ENCODE results near the gene ITFG1. TPM values are rescaled to one million over a fixed set of nuclear protein-coding genes. Genes with fewer than 3 reads are reported as not detected.
"Not testable (repeated sequence)": the region's sequence is repeated elsewhere in the genome, so short reads cannot be mapped to it uniquely, and the experiment has no call there.

ITFG1 gene
- total and polyA plus RNA-seq, 4 donors = 37.4 to 61.9 (median 48.6) TPM

DNA sequence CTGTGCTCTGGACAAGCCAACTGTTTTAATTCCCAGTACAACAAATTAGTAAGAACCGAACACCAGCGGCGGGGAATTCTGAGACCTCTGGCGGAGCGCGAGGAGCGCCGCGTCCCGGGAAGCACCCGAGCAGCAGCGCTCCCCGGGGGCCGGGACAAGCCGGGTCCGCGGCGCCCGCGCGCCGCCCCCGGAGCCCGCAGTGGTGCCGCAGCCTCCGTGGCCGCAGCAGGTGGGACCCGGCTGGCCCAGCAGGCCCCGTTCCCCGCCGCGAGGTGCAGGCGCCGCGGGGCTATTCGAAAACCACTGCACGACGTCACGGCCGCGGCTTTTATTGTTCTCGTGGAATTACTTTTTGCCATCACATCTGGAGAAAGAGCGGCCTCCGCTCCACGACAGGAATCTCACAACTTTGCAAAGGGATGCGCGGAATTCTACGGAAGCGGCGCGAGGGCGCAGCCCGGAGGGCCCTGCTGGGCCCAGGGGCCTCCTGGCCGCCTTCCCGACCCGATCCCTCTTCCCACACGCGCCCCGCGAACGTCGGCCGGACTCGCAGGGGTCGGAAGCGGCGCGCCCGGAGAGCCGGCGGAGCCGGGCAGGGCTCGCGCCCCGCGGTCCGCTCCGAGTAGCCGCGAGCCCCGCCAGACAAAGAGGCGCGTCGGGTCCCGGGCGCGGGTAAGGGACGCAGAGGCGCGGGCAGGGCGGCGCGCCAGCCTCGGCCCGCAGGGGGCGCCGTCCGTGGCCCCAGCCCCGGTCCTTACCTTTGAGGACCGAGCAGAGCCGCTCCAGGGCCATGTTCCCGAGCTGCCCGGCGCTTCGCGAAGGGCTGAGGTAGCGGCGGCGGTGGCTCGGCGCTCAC is 317.8 kb downstream of the ITFG1 start:
- Histone ChIP-seq H3K36me3 (ENCODE audit: control insufficient read depth in 1 of 2, insufficient read depth in 2 of 2, low read length in 1 of 2) (no peaks in the 10 kb centered on the region), H3K9me3 (ENCODE audit: control insufficient read depth, low read length) (no peaks in the 10 kb centered on the region), H3K27ac (ENCODE audit: low read depth in 1 of 2, low read length in 2 of 2) (no peak overlapping the region), H3K27me3 (ENCODE audit: control insufficient read depth in 1 of 2, insufficient read depth in 2 of 2, low read length in 1 of 2) (no peaks in the 10 kb centered on the region), H3K4me3 (ENCODE audit: low read length in 2 of 2) (peak overlapping the region; percentile 18 to 62), H3K4me1 (ENCODE audit: control insufficient read depth in 1 of 2, insufficient read depth in 2 of 2, low read length in 2 of 2) (no peaks in the 10 kb centered on the region)
- 0 to 1% methylated on average over 84 to 111 of the region's 111 CpGs for WGBS, 2 donors
- DNase-seq (peak; percentile 66 to 77), ATAC-seq (ENCODE audit: low FRiP score) (peak; percentile 55)
- intact Hi-C loops (cut with DNase I) = loop anchor here (2.0 to 5.0 kb wide), 2 partner anchors 1014 kb away; partner anchors contain the start of gene ABCC12 (in 1 of the 2)

DNA sequence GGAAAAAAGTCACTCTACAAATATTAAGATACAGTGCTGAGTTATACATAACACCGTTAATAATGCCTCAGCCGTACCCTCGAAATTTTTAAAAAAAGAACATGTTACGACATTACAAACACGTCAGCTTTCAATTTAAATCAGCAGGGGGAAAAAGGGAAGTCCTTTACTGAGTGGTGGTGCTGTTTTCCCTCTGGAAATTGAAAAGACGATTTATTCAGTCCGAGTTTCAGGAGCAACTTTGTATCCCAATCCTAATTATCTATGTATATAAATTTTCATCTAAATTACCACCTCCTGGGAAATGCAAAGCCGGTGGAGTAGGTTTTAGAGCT is 318.4 kb downstream of the ITFG1 start:
- Histone ChIP-seq H3K4me3 (ENCODE audit: low read length in 2 of 2) (peak overlapping the region; percentile 8 to 18), H3K27ac (ENCODE audit: low read depth in 1 of 2, low read length in 2 of 2) (no peak overlapping the region), H3K4me1 (ENCODE audit: control insufficient read depth in 1 of 2, insufficient read depth in 2 of 2, low read length in 2 of 2) (no peaks in the 10 kb centered on the region), H3K27me3 (ENCODE audit: control insufficient read depth in 1 of 2, insufficient read depth in 2 of 2, low read length in 1 of 2) (no peaks in the 10 kb centered on the region), H3K9me3 (ENCODE audit: control insufficient read depth, low read length) (no peaks in the 10 kb centered on the region), H3K36me3 (ENCODE audit: control insufficient read depth in 1 of 2, insufficient read depth in 2 of 2, low read length in 1 of 2) (no peaks in the 10 kb centered on the region)
- intact Hi-C loops (cut with DNase I) = loop anchor here (2.0 to 5.0 kb wide), 2 partner anchors 1014 to 1015 kb away; partner anchors contain the start of gene ABCC12 (in 1 of the 2)
- no peak for DNase-seq
- ATAC-seq (ENCODE audit: low FRiP score) = no peak
- 1 to 3% methylated on average over 8 of the region's 8 CpGs for WGBS, 2 donors

DNA sequence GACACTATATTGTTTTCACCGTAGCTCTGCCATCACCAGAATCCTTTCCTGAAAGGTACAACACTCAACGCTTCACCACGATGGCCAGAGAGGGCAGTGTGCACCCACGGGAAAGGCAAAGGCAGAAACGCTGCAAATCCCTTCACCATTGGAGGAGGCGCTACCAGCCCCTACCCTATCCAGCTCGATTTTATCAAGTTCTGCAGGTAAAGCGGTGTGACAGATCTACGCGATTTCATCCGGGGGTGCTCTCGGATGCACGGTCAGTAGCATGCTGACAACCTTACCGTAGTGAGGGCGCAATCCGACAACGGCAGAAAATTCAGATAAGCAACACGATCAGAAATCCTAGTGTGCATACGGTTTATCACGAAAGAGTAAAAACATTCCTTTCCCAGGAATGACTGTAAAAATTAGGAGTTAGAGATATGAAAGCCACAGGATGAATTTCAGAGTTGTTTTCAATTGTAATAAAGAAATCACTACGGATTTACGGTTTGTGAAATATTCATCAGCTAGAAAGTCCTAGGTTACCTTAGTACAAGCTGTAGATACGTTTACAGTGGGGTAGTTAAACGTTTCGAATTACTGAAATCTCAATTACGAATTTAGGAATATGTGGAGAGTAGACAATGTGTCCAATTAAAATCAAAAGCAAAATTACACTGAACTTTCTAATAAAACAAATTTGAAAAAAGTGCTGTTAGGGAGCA is 318.9 kb downstream of the ITFG1 start:
- 2% methylated on average over 26 of the region's 26 CpGs for WGBS, 2 donors
- Histone ChIP-seq H3K27me3 (ENCODE audit: control insufficient read depth in 1 of 2, insufficient read depth in 2 of 2, low read length in 1 of 2) (no peaks in the 10 kb centered on the region), H3K4me3 (ENCODE audit: low read length in 2 of 2) (peak overlapping the region; percentile 8 to 18), H3K4me1 (ENCODE audit: control insufficient read depth in 1 of 2, insufficient read depth in 2 of 2, low read length in 2 of 2) (no peaks in the 10 kb centered on the region), H3K9me3 (ENCODE audit: control insufficient read depth, low read length) (no peaks in the 10 kb centered on the region), H3K36me3 (ENCODE audit: control insufficient read depth in 1 of 2, insufficient read depth in 2 of 2, low read length in 1 of 2) (no peaks in the 10 kb centered on the region), H3K27ac (ENCODE audit: low read depth in 1 of 2, low read length in 2 of 2) (no peak overlapping the region)
- DNase-seq = peak; percentile 81 to 90
- ATAC-seq (ENCODE audit: low FRiP score) = peak; percentile 93
- intact Hi-C loops (cut with DNase I) = loop anchor here (2.0 to 5.0 kb wide), 2 partner anchors 1015 kb away; partner anchors contain the start of gene ABCC12 (in 1 of the 2)

DNA sequence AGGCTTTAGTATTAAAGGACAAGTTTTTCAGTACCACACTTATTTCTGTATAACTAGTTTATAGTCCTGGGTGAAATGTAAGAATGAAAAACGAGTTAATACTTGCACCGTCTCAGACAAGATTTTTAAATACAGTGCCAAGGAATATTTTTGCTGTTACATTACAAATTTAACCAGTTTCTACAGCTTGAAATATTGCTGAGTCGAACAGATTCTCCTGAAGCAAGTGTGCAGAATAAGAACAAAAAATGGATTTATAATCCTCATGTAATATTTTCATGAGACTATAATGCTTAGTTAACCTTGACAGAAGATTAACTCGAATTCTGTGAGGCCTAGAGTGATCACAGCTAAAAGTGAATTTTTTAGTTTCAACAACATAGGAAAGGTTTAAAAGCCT is 320.2 kb downstream of the ITFG1 start:
- 50 to 60% methylated on average over 4 of the region's 4 CpGs for WGBS, 2 donors
- no peak for DNase-seq
- no peak for ATAC-seq (ENCODE audit: low FRiP score)
- Histone ChIP-seq H3K9me3 (ENCODE audit: control insufficient read depth, low read length) (no peaks in the 10 kb centered on the region), H3K27ac (ENCODE audit: low read depth in 1 of 2, low read length in 2 of 2) (no peak overlapping the region), H3K27me3 (ENCODE audit: control insufficient read depth in 1 of 2, insufficient read depth in 2 of 2, low read length in 1 of 2) (no peaks in the 10 kb centered on the region), H3K4me3 (ENCODE audit: low read length in 2 of 2) (no peak overlapping the region), H3K36me3 (ENCODE audit: control insufficient read depth in 1 of 2, insufficient read depth in 2 of 2, low read length in 1 of 2) (no peaks in the 10 kb centered on the region), H3K4me1 (ENCODE audit: control insufficient read depth in 1 of 2, insufficient read depth in 2 of 2, low read length in 2 of 2) (no peaks in the 10 kb centered on the region)
- intact Hi-C loops (cut with DNase I) = loop anchor here in 1 of 2 donors (5.0 kb wide), 1 partner anchor 1017 kb away; the partner anchor contains the start of gene ABCC12

DNA sequence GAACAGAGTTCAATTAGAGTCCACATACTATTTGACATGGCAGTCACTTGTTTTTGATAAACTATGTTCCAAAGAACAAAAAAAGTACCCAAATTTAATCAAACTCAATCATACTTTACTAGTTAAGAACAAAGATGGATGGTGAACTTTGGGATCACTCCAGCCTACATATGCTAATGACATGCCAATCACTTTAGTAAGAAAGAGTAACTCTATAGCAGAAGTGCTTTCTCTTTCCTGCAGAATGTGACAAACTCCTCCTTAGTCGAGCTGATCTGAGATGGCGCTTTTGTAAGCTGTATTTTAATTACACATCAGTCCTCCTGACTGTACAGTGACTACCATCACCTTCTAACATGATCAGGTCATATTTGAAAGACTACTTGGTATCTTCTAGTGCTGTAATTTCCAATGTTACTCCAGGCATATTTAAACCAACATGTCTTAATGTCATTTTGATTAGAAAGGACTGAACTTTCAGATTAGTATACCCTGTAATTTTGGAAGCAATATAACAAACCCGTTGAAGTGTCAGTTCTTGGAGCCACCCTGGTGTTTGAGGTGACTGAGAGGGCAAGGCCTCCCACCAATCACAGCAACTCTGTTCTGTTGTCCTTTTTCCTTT is 321.2 kb downstream of the ITFG1 start:
- ATAC-seq (ENCODE audit: low FRiP score) (no peak), DNase-seq (no peak)
- Histone ChIP-seq H3K9me3 (ENCODE audit: control insufficient read depth, low read length) (no peaks in the 10 kb centered on the region), H3K4me1 (ENCODE audit: control insufficient read depth in 1 of 2, insufficient read depth in 2 of 2, low read length in 2 of 2) (no peaks in the 10 kb centered on the region), H3K27ac (ENCODE audit: low read depth in 1 of 2, low read length in 2 of 2) (no peak overlapping the region), H3K27me3 (ENCODE audit: control insufficient read depth in 1 of 2, insufficient read depth in 2 of 2, low read length in 1 of 2) (no peaks in the 10 kb centered on the region), H3K36me3 (ENCODE audit: control insufficient read depth in 1 of 2, insufficient read depth in 2 of 2, low read length in 1 of 2) (no peaks in the 10 kb centered on the region), H3K4me3 (ENCODE audit: low read length in 2 of 2) (no peak overlapping the region)
- intact Hi-C loops (cut with DNase I) = loop anchor here in 1 of 2 donors (5.0 kb wide), 1 partner anchor 1018 kb away; the partner anchor contains the start of gene ABCC12
- WGBS, 2 donors = 76 to 81% methylated on average over 3 of the region's 3 CpGs

DNA sequence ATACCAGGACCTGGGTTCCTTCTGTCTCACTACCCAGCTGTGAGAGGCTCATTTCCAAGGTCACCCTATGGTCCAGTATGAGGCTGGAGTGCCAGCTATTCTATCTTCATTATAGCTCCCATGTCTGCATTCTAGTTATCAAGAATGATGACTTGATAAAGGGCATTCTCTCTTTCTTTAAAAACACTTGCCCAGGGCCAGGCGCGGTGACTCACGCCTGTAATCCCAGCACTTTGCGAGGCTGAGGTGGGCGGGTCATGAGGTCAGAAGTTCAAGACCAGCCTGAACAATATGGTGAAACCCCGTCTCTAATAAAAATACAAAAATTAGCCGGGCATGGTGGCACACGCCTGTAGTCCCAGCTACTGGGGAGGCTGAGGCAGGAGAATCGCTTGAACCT is 322.9 kb downstream of the ITFG1 start:
- H3K4me3 ChIP-seq (ENCODE audit: low read length in 2 of 2); intact Hi-C loops (cut with DNase I); H3K27ac ChIP-seq (ENCODE audit: low read depth in 1 of 2, low read length in 2 of 2); H3K27me3 ChIP-seq (ENCODE audit: control insufficient read depth in 1 of 2, insufficient read depth in 2 of 2, low read length in 1 of 2); ATAC-seq (ENCODE audit: low FRiP score); DNase-seq; H3K4me1 ChIP-seq (ENCODE audit: control insufficient read depth in 1 of 2, insufficient read depth in 2 of 2, low read length in 2 of 2); H3K36me3 ChIP-seq (ENCODE audit: control insufficient read depth in 1 of 2, insufficient read depth in 2 of 2, low read length in 1 of 2); H3K9me3 ChIP-seq (ENCODE audit: control insufficient read depth, low read length): not testable (repeated sequence)
- WGBS, 2 donors = 89 to 90% methylated on average over 9 of the region's 9 CpGs

DNA sequence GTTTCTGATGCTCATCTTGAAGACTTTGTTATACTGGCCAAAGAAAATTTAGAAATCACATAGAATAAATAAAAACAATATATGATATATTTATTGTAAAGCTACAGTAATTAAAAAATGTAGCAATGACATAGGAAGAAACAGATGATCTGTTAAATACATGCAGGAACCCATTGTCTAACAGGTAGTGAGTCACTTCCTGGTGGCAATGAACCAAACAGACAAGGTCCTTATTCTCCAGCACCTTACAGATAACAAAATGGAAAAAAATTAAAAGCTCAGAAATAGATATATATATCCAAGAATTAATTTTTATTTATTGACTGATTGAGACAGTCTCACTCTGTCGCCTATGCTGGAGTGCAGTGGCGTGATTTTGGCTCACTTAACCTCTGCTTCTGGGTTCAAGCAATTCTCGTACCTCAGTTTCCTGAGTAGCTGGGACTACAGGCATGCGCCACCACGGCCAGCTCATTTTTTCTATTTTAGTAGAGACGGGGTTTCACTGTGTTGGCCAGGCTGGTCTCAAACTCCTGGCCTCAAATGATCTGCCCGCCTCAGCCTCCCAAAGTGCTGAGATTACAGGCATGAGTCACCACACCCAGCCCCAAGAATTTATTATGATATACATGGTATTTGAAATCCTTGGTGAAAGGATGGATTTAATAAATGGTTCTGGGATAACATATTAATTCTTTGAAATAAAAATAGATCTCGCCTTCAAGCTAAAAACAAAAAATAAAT is 324.6 kb downstream of the ITFG1 start:
- Histone ChIP-seq H3K27me3 (ENCODE audit: control insufficient read depth in 1 of 2, insufficient read depth in 2 of 2, low read length in 1 of 2) (no peaks in the 10 kb centered on the region), H3K4me1 (ENCODE audit: control insufficient read depth in 1 of 2, insufficient read depth in 2 of 2, low read length in 2 of 2) (no peaks in the 10 kb centered on the region), H3K9me3 (ENCODE audit: control insufficient read depth, low read length) (no peaks in the 10 kb centered on the region), H3K27ac (ENCODE audit: low read depth in 1 of 2, low read length in 2 of 2) (no peak overlapping the region), H3K4me3 (ENCODE audit: low read length in 2 of 2) (no peak overlapping the region), H3K36me3 (ENCODE audit: control insufficient read depth in 1 of 2, insufficient read depth in 2 of 2, low read length in 1 of 2) (no peaks in the 10 kb centered on the region)
- DNase-seq = no peak
- WGBS, 2 donors = 83 to 84% methylated on average over 8 of the region's 8 CpGs
- no peak for ATAC-seq (ENCODE audit: low FRiP score)
- intact Hi-C loops (cut with DNase I) = no loop called here

DNA sequence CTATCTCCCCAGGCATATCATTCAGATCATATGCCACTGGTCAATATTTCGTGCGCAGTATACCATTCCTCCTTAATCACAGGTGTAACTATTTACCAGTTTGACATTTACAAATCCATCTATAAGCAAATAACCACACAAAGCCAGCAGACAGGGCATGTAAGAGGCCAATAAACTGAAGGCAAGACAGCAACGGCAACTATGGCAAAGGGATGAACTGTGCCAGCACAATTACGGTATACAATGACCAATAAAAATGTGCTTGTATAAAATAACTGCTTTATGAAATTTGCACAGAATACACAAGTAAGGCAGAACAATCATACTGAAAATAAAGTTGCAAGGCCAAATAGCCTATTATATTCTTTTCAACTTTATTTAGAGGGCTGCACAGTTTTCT is 326.3 kb downstream of the ITFG1 start:
- H3K9me3 ChIP-seq (ENCODE audit: control insufficient read depth, low read length) = no peaks in the 10 kb centered on the region
- 87 to 94% methylated on average over 4 of the region's 4 CpGs for WGBS, 2 donors
- intact Hi-C loops (cut with DNase I) = no loop called here
- H3K4me3 ChIP-seq (ENCODE audit: low read length in 2 of 2) = no peak overlapping the region
- no peaks in the 10 kb centered on the region for H3K4me1 ChIP-seq (ENCODE audit: control insufficient read depth in 1 of 2, insufficient read depth in 2 of 2, low read length in 2 of 2)
- H3K27me3 ChIP-seq (ENCODE audit: control insufficient read depth in 1 of 2, insufficient read depth in 2 of 2, low read length in 1 of 2) = no peaks in the 10 kb centered on the region
- no peak for ATAC-seq (ENCODE audit: low FRiP score)
- H3K27ac ChIP-seq (ENCODE audit: low read depth in 1 of 2, low read length in 2 of 2) = no peak overlapping the region
- DNase-seq = no peak
- no peaks in the 10 kb centered on the region for H3K36me3 ChIP-seq (ENCODE audit: control insufficient read depth in 1 of 2, insufficient read depth in 2 of 2, low read length in 1 of 2)

All from aorta (tissue), 5 donors.